Naive B cell (primary cell): Measurements from ENCODE around the gene FFAR2. TPM values are rescaled to one million over a fixed set of nuclear protein-coding genes. Genes with fewer than 3 reads are reported as not detected.

ENCODE experiments used
- ATAC-seq, 2 donors: fragments of 150-1000 bp; cut with Tn5 transposase; 2 replicates each; pipeline ENCODE4 v1.10.0; 2021; ENCODE audit warnings: low read depth in 2 of 2, mild to moderate bottlenecking in 2 of 2, moderate library complexity in 2 of 2
- DNase-seq: peaks from one replicate; pipeline ENCODE4 v3.0.0; 2022
- H3K27ac Mint-ChIP-seq, 6 donors: one replicate each; pipeline ENCODE4 v1.8.0; 2020 to 2022; ENCODE audit warnings: mild to moderate bottlenecking in 6 of 6, mixed read lengths in 6 of 6, moderate library complexity in 5 of 6, inconsistent platforms in 2 of 6
- H3K27me3 Mint-ChIP-seq, 3 donors: one replicate each; pipeline ENCODE4 v1.8.0; 2021 to 2022; ENCODE audit warnings: mixed read lengths in 3 of 3, mild to moderate bottlenecking in 1 of 3
- H3K36me3 Mint-ChIP-seq, 2 donors: one replicate each; pipeline ENCODE4 v1.8.0; 2020 to 2022; ENCODE audit warnings: mixed read lengths in 2 of 2, inconsistent platforms in 1 of 2, mild to moderate bottlenecking in 1 of 2
- H3K4me1 Mint-ChIP-seq, 3 donors: one replicate each; pipeline ENCODE4 v1.8.0; 2020 to 2022; ENCODE audit warnings: mixed read lengths in 3 of 3, inconsistent platforms in 1 of 3, mild to moderate bottlenecking in 1 of 3, moderate library complexity in 1 of 3
- H3K4me3 Mint-ChIP-seq, 8 donors: one replicate each; pipeline ENCODE4 v1.8.0; 2020 to 2022; ENCODE audit warnings: mild to moderate bottlenecking in 8 of 8, mixed read lengths in 8 of 8, moderate library complexity in 8 of 8, inconsistent platforms in 2 of 8
- H3K9me3 Mint-ChIP-seq, 7 donors: one replicate each; pipeline ENCODE4 v1.8.0; 2020 to 2022; ENCODE audit warnings: mixed read lengths in 7 of 7, mild to moderate bottlenecking in 5 of 7, inconsistent platforms in 2 of 7, moderate library complexity in 1 of 7
- polyA plus RNA-seq, 6 donors: library from polyadenylated mRNA; unstranded; fragments of 300-500 nt; fragmentation: Illumina TruSeq; gene quantifications; one replicate each; pipeline ENCODE4 v1.2.3, GENCODE V29; 2021; ENCODE audit warnings: low read depth in 6 of 6

The FFAR2 gene
- polyA plus RNA-seq, 6 donors from 2014 or later = not detected

GRCh38 chr19:35431145-35431807, 16.8 kb upstream of the FFAR2 start:
- Mint-ChIP-seq H3K4me1 (peaks cover 5 to 11% (median 6%) of the 10 kb centered on the region in 3 donors), H3K27ac (no peak overlapping the region), H3K27me3 (peaks cover 0 to 39% (median 15%) of the 10 kb centered on the region in 3 donors), H3K9me3 (peaks cover 10 to 22% (median 16%) of the 10 kb centered on the region in 7 donors), H3K4me3 (peak overlapping the region in 1 of 8 donors; percentile 64), H3K36me3 (peaks cover 8 to 24% of the 10 kb centered on the region in 2 donors)
- ATAC-seq (no peak), DNase-seq (no peak)

GRCh38 chr19:35432911-35433310, 15.1 kb upstream of the FFAR2 start:
- Mint-ChIP-seq H3K27ac (no peak overlapping the region), H3K4me1 (peaks cover 15 to 23% (median 18%) of the 10 kb centered on the region in 3 donors), H3K27me3 (peaks cover 0 to 39% (median 19%) of the 10 kb centered on the region in 3 donors), H3K36me3 (peaks cover 8 to 24% of the 10 kb centered on the region in 2 donors), H3K9me3 (peaks cover 10 to 22% (median 16%) of the 10 kb centered on the region in 7 donors), H3K4me3 (no peak overlapping the region)
- no peak for DNase-seq
- ATAC-seq = no peak

- H3K27me3 Mint-ChIP-seq = peaks cover 0 to 39% (median 19%) of the 10 kb centered on the region in 3 donors
These were observed 14.6 kb upstream of the FFAR2 start for GRCh38 chr19:35433448-35433847.

GRCh38 chr19:35435896-35436295, 12.2 kb upstream of the FFAR2 start:
- peak overlapping the region in 7 of 8 donors; percentile 3 to 83 (median 75) for H3K4me3 Mint-ChIP-seq
- ATAC-seq (no peak), DNase-seq (no peak)
- H3K4me1 Mint-ChIP-seq = peaks cover 15 to 26% (median 17%) of the 10 kb centered on the region in 3 donors
- peaks cover 8 to 18% of the 10 kb centered on the region in 2 donors for H3K36me3 Mint-ChIP-seq
- H3K9me3 Mint-ChIP-seq = peaks cover 10 to 15% (median 12%) of the 10 kb centered on the region in 7 donors
- H3K27ac Mint-ChIP-seq = peak overlapping the region in 1 of 6 donors; percentile 72
- peaks cover 0 to 24% (median 19%) of the 10 kb centered on the region in 3 donors for H3K27me3 Mint-ChIP-seq

More at GRCh38 chr19:35433448-35433847, 14.6 kb upstream of the FFAR2 start:
- H3K27ac Mint-ChIP-seq = no peak overlapping the region
- no peak for ATAC-seq
- H3K9me3 Mint-ChIP-seq = peaks cover 10 to 22% (median 16%) of the 10 kb centered on the region in 7 donors
- peaks cover 8 to 24% of the 10 kb centered on the region in 2 donors for H3K36me3 Mint-ChIP-seq
- DNase-seq = no peak
- H3K4me3 Mint-ChIP-seq = peak overlapping the region in 1 of 8 donors; percentile 19
- peaks cover 15 to 23% (median 18%) of the 10 kb centered on the region in 3 donors for H3K4me1 Mint-ChIP-seq

GRCh38 chr19:35436477-35437405, 11.3 kb upstream of the FFAR2 start:
- Mint-ChIP-seq H3K4me3 (peak overlapping the region; percentile 14 to 83 (median 72)), H3K9me3 (peaks cover 4 to 8% (median 5%) of the 10 kb centered on the region in 7 donors), H3K36me3 (peaks cover 4 to 9% of the 10 kb centered on the region in 2 donors), H3K27ac (peak overlapping the region in 1 of 6 donors; percentile 72), H3K4me1 (peaks cover 19 to 34% (median 22%) of the 10 kb centered on the region in 3 donors), H3K27me3 (peaks cover 0 to 19% (median 19%) of the 10 kb centered on the region in 3 donors)
- DNase-seq = no peak
- ATAC-seq = peak; percentile 27 to 32

GRCh38 chr19:35437406-35437951, 10.6 kb upstream of the FFAR2 start:
- Mint-ChIP-seq H3K4me1 (peaks cover 27 to 41% (median 29%) of the 10 kb centered on the region in 3 donors), H3K9me3 (peaks cover 0 to under 1% (median 0%) of the 10 kb centered on the region in 7 donors), H3K27me3 (peaks cover 0 to 12% (median 12%) of the 10 kb centered on the region in 3 donors), H3K36me3 (peaks cover 0 to 2% of the 10 kb centered on the region in 2 donors), H3K27ac (peak overlapping the region in 1 of 6 donors; percentile 42), H3K4me3 (peak overlapping the region in 1 of 8 donors; percentile 41)
- DNase-seq = no peak
- ATAC-seq = no peak

GRCh38 chr19:35438096-35438495, 10.0 kb upstream of the FFAR2 start:
- Mint-ChIP-seq H3K27ac (no peak overlapping the region), H3K4me1 (peaks cover 30 to 46% (median 33%) of the 10 kb centered on the region in 3 donors), H3K36me3 (no peaks in the 10 kb centered on the region)

GRCh38 chr19:35438527-35438926, 9.5 kb upstream of the FFAR2 start:
- no peak overlapping the region for H3K27ac Mint-ChIP-seq
- no peak for DNase-seq
- H3K9me3 Mint-ChIP-seq = no peaks in the 10 kb centered on the region
- H3K4me1 Mint-ChIP-seq = peaks cover 30 to 46% (median 33%) of the 10 kb centered on the region in 3 donors
- peaks cover 0 to 5% (median 1%) of the 10 kb centered on the region in 3 donors for H3K27me3 Mint-ChIP-seq
- ATAC-seq = no peak
- H3K36me3 Mint-ChIP-seq = no peaks in the 10 kb centered on the region
- H3K4me3 Mint-ChIP-seq = no peak overlapping the region

More at GRCh38 chr19:35438096-35438495, 10.0 kb upstream of the FFAR2 start:
- Mint-ChIP-seq H3K4me3 (peak overlapping the region in 1 of 8 donors; percentile 25), H3K27me3 (peaks cover 0 to 10% (median 5%) of the 10 kb centered on the region in 3 donors), H3K9me3 (no peaks in the 10 kb centered on the region)
- DNase-seq = no peak
- no peak for ATAC-seq

GRCh38 chr19:35439921-35440320, 8.1 kb upstream of the FFAR2 start:
- H3K4me1 Mint-ChIP-seq = peaks cover 34 to 46% (median 37%) of the 10 kb centered on the region in 3 donors

GRCh38 chr19:35442091-35442490, 6.0 kb upstream of the FFAR2 start:
- peak overlapping the region in 7 of 8 donors; percentile 72 to 92 (median 87) for H3K4me3 Mint-ChIP-seq
- H3K9me3 Mint-ChIP-seq = no peaks in the 10 kb centered on the region
- no peak for DNase-seq
- H3K4me1 Mint-ChIP-seq = peaks cover 30 to 45% (median 42%) of the 10 kb centered on the region in 3 donors
- H3K27me3 Mint-ChIP-seq = peaks cover 13 to 24% (median 14%) of the 10 kb centered on the region in 3 donors
- no peaks in the 10 kb centered on the region for H3K36me3 Mint-ChIP-seq
- H3K27ac Mint-ChIP-seq = peak overlapping the region in 2 of 6 donors; percentile 14 to 47
- peak; percentile 56 to 58 for ATAC-seq

More at GRCh38 chr19:35439921-35440320, 8.1 kb upstream of the FFAR2 start:
- H3K27me3 Mint-ChIP-seq = peaks cover 2 to 8% (median 5%) of the 10 kb centered on the region in 3 donors
- H3K36me3 Mint-ChIP-seq = no peaks in the 10 kb centered on the region
- no peaks in the 10 kb centered on the region for H3K9me3 Mint-ChIP-seq
- DNase-seq (no peak), ATAC-seq (no peak)
- peak overlapping the region in 2 of 8 donors; percentile 42 to 52 for H3K4me3 Mint-ChIP-seq
- H3K27ac Mint-ChIP-seq = peak overlapping the region in 1 of 6 donors; percentile 60

GRCh38 chr19:35444735-35445134, 3.3 kb upstream of the FFAR2 start:
- H3K4me1 Mint-ChIP-seq = peaks cover 42 to 65% (median 61%) of the 10 kb centered on the region in 3 donors
- peaks cover 14 to 24% (median 19%) of the 10 kb centered on the region in 3 donors for H3K27me3 Mint-ChIP-seq
- peak overlapping the region in 1 of 8 donors; percentile 16 for H3K4me3 Mint-ChIP-seq

GRCh38 chr19:35445826-35446593, 2.0 kb upstream of the FFAR2 start:
- no peaks in the 10 kb centered on the region for H3K9me3 Mint-ChIP-seq
- DNase-seq = no peak
- H3K36me3 Mint-ChIP-seq = no peaks in the 10 kb centered on the region
- H3K27ac Mint-ChIP-seq = peak overlapping the region in 1 of 6 donors; percentile 87
- no peak for ATAC-seq
- peaks cover 14 to 24% (median 19%) of the 10 kb centered on the region in 3 donors for H3K27me3 Mint-ChIP-seq
- H3K4me1 Mint-ChIP-seq = peaks cover 46 to 63% (median 61%) of the 10 kb centered on the region in 3 donors
- H3K4me3 Mint-ChIP-seq = no peak overlapping the region

More at GRCh38 chr19:35444735-35445134, 3.3 kb upstream of the FFAR2 start:
- Mint-ChIP-seq H3K36me3 (no peaks in the 10 kb centered on the region), H3K27ac (no peak overlapping the region), H3K9me3 (no peaks in the 10 kb centered on the region)
- DNase-seq (no peak), ATAC-seq (no peak)
